ENCODE measurements around the gene TARS2.

The TARS2 gene

DNA sequence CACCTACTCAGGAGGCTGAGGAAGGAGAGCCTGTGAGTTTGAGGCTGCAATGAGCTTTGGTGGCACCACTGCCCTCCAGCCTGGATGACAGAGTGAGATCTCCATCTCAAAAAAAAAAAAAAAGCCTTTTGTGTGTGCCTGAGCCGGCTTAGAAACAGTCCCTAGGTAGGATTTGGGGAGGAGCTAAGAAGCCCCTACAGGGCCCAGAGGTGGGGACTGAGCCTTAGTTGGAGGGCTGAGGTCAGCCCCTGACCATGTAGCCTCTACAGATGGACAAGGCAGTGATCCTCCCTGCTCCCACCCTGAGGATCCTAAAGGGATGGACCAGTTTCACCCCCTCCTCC, 64.5 kb downstream of the TARS2 start:
- Histone ChIP-seq H3K27ac (ENCODE audit: poor library complexity, severe bottlenecking) (peak overlapping the region; percentile 70), H3K36me3 (ENCODE audit: low read depth) (peaks cover 8% of the 10 kb centered on the region; the same call in 1 of the 2 replicates), H3K4me3 (ENCODE audit: severe bottlenecking) (no peak overlapping the region), H3K9me3 (ENCODE audit: severe bottlenecking) (no peaks in the 10 kb centered on the region), H3K27me3 (ENCODE audit: insufficient read depth, poor library complexity, severe bottlenecking) (no peaks in the 10 kb centered on the region), H3K4me1 (ENCODE audit: insufficient read depth, poor library complexity, severe bottlenecking) (peaks cover 19% of the 10 kb centered on the region)
- ATAC-seq (ENCODE audit: low read depth) (peak; percentile 0; the same call in 1 of the 3 replicates), DNase-seq (ENCODE audit: low spot score) (no peak)
- TF ChIP-seq, protein P1, sequence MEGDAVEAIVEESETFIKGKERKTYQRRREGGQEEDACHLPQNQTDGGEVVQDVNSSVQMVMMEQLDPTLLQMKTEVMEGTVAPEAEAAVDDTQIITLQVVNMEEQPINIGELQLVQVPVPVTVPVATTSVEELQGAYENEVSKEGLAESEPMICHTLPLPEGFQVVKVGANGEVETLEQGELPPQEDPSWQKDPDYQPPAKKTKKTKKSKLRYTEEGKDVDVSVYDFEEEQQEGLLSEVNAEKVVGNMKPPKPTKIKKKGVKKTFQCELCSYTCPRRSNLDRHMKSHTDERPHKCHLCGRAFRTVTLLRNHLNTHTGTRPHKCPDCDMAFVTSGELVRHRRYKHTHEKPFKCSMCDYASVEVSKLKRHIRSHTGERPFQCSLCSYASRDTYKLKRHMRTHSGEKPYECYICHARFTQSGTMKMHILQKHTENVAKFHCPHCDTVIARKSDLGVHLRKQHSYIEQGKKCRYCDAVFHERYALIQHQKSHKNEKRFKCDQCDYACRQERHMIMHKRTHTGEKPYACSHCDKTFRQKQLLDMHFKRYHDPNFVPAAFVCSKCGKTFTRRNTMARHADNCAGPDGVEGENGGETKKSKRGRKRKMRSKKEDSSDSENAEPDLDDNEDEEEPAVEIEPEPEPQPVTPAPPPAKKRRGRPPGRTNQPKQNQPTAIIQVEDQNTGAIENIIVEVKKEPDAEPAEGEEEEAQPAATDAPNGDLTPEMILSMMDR (IDR thresholded peaks at IDR 0.05; ENCODE audit: poor library complexity, severe bottlenecking) = no peak

DNA sequence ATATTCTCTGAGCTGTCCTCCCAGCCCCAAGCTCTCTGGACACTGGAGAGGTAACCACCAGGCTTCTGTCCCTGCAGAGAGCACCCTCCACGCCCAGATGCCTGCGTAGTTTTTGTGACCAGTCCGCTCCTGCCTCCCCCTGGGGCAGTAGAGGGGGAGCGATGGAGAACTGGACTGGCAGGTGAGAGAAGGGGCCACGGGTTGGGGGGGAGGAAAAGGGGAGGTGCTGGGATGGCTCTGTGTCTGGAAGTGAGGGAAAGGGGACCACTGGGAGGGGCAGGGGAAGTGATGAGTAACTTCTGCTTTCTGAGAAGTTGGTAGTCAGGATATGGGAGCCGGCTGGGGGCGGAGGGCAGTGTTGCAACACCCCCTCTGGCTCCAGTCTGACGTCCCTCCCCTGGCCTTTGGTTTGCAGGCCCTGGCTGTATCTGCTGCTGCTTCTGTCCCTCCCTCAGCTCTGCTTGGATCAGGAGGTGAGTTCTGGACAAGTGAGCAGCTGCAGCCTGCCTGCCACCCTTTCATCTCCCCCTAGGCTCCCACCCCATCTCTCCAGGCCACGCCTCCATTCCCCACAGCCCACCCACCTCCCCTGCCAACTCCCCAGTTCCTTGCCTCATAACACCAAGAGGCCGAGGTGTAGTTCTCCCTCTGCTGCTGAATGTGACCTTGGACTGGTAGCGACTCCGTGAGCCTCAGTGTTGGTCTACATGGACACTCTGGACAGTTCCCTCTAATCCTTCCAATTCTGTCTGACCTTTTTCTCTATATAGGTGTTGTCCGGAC, 65.1 kb downstream of the TARS2 start:
- Histone ChIP-seq H3K9me3 (ENCODE audit: severe bottlenecking) (no peaks in the 10 kb centered on the region), H3K4me1 (ENCODE audit: insufficient read depth, poor library complexity, severe bottlenecking) (peaks cover 19% of the 10 kb centered on the region), H3K4me3 (ENCODE audit: severe bottlenecking) (no peak overlapping the region), H3K27me3 (ENCODE audit: insufficient read depth, poor library complexity, severe bottlenecking) (no peaks in the 10 kb centered on the region), H3K27ac (ENCODE audit: poor library complexity, severe bottlenecking) (peak overlapping the region; percentile 70), H3K36me3 (ENCODE audit: low read depth) (peaks cover 8% of the 10 kb centered on the region; the same call in 1 of the 2 replicates)
- peak; percentile 90 for DNase-seq (ENCODE audit: low spot score)
- ATAC-seq (ENCODE audit: low read depth) = peak; percentile 75
- TF ChIP-seq, protein P1 (IDR thresholded peaks at IDR 0.05; ENCODE audit: poor library complexity, severe bottlenecking) = peak; percentile 10

DNA sequence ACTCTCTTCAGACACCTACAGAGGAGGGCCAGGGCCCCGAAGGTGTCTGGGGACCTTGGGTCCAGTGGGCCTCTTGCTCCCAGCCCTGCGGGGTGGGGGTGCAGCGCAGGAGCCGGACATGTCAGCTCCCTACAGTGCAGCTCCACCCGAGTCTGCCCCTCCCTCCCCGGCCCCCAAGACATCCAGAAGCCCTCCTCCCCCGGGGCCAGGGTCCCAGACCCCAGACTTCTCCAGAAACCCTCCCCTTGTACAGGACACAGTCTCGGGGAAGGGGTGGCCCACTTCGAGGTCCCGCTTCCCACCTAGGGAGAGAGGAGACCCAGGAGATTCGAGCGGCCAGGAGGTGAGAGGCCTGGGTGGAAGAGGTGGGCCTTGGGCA, 65.7 kb downstream of the TARS2 start:
- ATAC-seq (ENCODE audit: low read depth) (no peak), DNase-seq (ENCODE audit: low spot score) (no peak)
- H3K27me3 ChIP-seq (ENCODE audit: insufficient read depth, poor library complexity, severe bottlenecking) = no peaks in the 10 kb centered on the region
- H3K9me3 ChIP-seq (ENCODE audit: severe bottlenecking) = no peaks in the 10 kb centered on the region
- TF ChIP-seq, protein P1 (IDR thresholded peaks at IDR 0.05; ENCODE audit: poor library complexity, severe bottlenecking) = no peak
- peaks cover 19% of the 10 kb centered on the region for H3K4me1 ChIP-seq (ENCODE audit: insufficient read depth, poor library complexity, severe bottlenecking)
- H3K36me3 ChIP-seq (ENCODE audit: low read depth) = peaks cover 8% of the 10 kb centered on the region; the same call in 1 of the 2 replicates
- H3K4me3 ChIP-seq (ENCODE audit: severe bottlenecking) = no peak overlapping the region
- H3K27ac ChIP-seq (ENCODE audit: poor library complexity, severe bottlenecking) = peak overlapping the region; percentile 70

DNA sequence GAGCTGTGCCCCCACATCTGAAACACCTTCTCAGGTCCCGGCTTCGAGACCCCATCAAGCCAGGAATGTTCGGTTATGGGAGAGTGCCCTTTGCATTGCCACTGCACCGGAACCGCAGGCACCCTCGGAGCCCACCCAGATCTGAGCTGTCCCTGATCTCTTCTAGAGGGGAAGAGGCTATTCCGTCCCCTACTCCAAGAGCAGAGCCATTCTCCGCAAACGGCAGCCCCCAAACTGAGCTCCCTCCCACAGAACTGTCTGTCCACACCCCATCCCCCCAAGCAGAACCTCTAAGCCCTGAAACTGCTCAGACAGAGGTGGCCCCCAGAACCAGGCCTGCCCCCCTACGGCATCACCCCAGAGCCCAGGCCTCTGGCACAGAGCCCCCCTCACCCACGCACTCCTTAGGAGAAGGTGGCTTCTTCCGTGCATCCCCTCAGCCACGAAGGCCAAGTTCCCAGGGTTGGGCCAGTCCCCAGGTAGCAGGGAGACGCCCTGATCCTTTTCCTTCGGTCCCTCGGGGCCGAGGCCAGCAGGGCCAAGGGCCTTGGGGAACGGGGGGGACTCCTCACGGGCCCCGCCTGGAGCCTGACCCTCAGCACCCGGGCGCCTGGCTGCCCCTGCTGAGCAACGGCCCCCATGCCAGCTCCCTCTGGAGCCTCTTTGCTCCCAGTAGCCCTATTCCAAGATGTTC, 66.3 kb downstream of the TARS2 start:
- Histone ChIP-seq H3K4me3 (ENCODE audit: severe bottlenecking) (no peak overlapping the region), H3K4me1 (ENCODE audit: insufficient read depth, poor library complexity, severe bottlenecking) (peaks cover 19% of the 10 kb centered on the region), H3K36me3 (ENCODE audit: low read depth) (peaks cover 8% of the 10 kb centered on the region; the same call in 1 of the 2 replicates), H3K9me3 (ENCODE audit: severe bottlenecking) (no peaks in the 10 kb centered on the region), H3K27ac (ENCODE audit: poor library complexity, severe bottlenecking) (peak overlapping the region; percentile 70), H3K27me3 (ENCODE audit: insufficient read depth, poor library complexity, severe bottlenecking) (no peaks in the 10 kb centered on the region)
- TF ChIP-seq, protein P1 (IDR thresholded peaks at IDR 0.05; ENCODE audit: poor library complexity, severe bottlenecking) = no peak
- ATAC-seq (ENCODE audit: low read depth) (no peak), DNase-seq (ENCODE audit: low spot score) (no peak)

Data from RWPE2 (cell line).